ENCODE results near the gene KRTAP17-1.
"Not testable (repeated sequence)": the region's sequence is repeated elsewhere in the genome, so short reads cannot be mapped to it uniquely, and the experiment has no call there.

Gene KRTAP17-1

GRCh38 chr17:41287050-41287449, 28.5 kb downstream of the KRTAP17-1 start:
- TF ChIP-seq CTCF (IDR thresholded peaks at IDR 0.05; ENCODE audit: low read depth, low read length, missing control alignments): no peak
- no peak for DNase-seq (ENCODE audit: low read depth)
- H3K4me3 ChIP-seq (ENCODE audit: low read depth, low read length): no peak overlapping the region
- in situ Hi-C loops (cut with HindIII; ENCODE audit: low sequenced_read_pairs): no loop called here

GRCh38 chr17:41284546-41284945, 31.0 kb downstream of the KRTAP17-1 start:
- TF ChIP-seq CTCF (IDR thresholded peaks at IDR 0.05; ENCODE audit: low read depth, low read length, missing control alignments): no peak
- no peak overlapping the region for H3K4me3 ChIP-seq (ENCODE audit: low read depth, low read length)
- DNase-seq (ENCODE audit: low read depth): no peak
- in situ Hi-C loops (cut with HindIII; ENCODE audit: low sequenced_read_pairs): no loop called here

GRCh38 chr17:41284043-41284442, 31.5 kb downstream of the KRTAP17-1 start:
- TF ChIP-seq CTCF (IDR thresholded peaks at IDR 0.05; ENCODE audit: low read depth, low read length, missing control alignments): no peak
- in situ Hi-C loops (cut with HindIII; ENCODE audit: low sequenced_read_pairs): no loop called here
- DNase-seq (ENCODE audit: low read depth): no peak
- no peak overlapping the region for H3K4me3 ChIP-seq (ENCODE audit: low read depth, low read length)

GRCh38 chr17:41278176-41278955, 37.1 kb downstream of the KRTAP17-1 start:
- in situ Hi-C loops (cut with HindIII; ENCODE audit: low sequenced_read_pairs): no loop called here
- H3K4me3 ChIP-seq (ENCODE audit: low read depth, low read length): no peak overlapping the region
- TF ChIP-seq CTCF (IDR thresholded peaks at IDR 0.05; ENCODE audit: low read depth, low read length, missing control alignments): no peak
- DNase-seq (ENCODE audit: low read depth): no peak

- H3K4me3 ChIP-seq (ENCODE audit: low read depth, low read length); DNase-seq (ENCODE audit: low read depth); in situ Hi-C loops (cut with HindIII; ENCODE audit: low sequenced_read_pairs): not testable (repeated sequence)
These were observed 39.8 kb downstream of the KRTAP17-1 start, which contains the start of gene KRTAP9-7 for GRCh38 chr17:41275648-41276190. TSS of gene KRTAP9-7 (plus strand) at chr17:41275698. CDS start at chr17:41275698, 0 bp downstream.

- in situ Hi-C loops (cut with HindIII; ENCODE audit: low sequenced_read_pairs): no loop called here
- TF ChIP-seq CTCF (IDR thresholded peaks at IDR 0.05; ENCODE audit: low read depth, low read length, missing control alignments): no peak
- no peak overlapping the region for H3K4me3 ChIP-seq (ENCODE audit: low read depth, low read length)
These were observed 43.7 kb downstream of the KRTAP17-1 start for GRCh38 chr17:41271858-41272257.

GRCh38 chr17:41271323-41271722, 44.2 kb downstream of the KRTAP17-1 start:
- in situ Hi-C loops (cut with HindIII; ENCODE audit: low sequenced_read_pairs); H3K4me3 ChIP-seq (ENCODE audit: low read depth, low read length); DNase-seq (ENCODE audit: low read depth): not testable (repeated sequence)

More at GRCh38 chr17:41271858-41272257, 43.7 kb downstream of the KRTAP17-1 start:
- DNase-seq (ENCODE audit: low read depth): no peak

Measured in astrocyte of the cerebellum (primary cell).